ENCODE data around the gene RGPD3. TPM values are rescaled to one million over a fixed set of nuclear protein-coding genes. Genes with fewer than 3 reads are reported as not detected.
"Not testable (repeated sequence)": the region's sequence is repeated elsewhere in the genome, so short reads cannot be mapped to it uniquely, and the experiment has no call there.

Gene RGPD3
- total and polyA plus RNA-seq, 2 donors (not counting 1 experiment from before 2014, with no cell fraction given) = 0.16 to 0.37 TPM

DNA sequence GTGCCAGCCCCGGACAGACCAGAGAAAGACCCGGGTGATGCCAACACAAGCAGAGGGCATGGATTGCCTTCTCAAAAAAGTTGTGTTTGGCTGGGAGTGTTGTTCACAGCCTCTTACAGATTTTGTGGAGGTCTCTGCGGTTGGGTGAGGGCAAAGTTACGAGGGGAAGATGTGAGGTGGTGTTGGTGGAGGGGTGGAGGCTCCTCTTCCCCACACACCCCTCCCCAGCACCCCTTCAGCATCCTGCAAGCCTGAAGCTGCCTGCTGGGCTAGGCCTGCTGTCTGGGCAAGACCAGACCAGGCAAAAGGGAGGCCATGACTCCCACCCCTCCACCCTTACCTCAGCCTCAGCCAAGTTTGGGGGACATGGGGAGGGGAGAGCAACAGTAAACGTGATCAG lies 45.2 kb upstream of the RGPD3 start:
- H3K27ac ChIP-seq (ENCODE audit: low read length in 2 of 2); H3K27me3 ChIP-seq (replicated peaks in 1 of 4; ENCODE audit: control extremely low read depth in 1 of 4, control insufficient read depth in 3 of 4, insufficient read depth in 4 of 4, low read length in 3 of 4); intact Hi-C loops (cut with micrococcal nuclease); H3K9me3 Mint-ChIP-seq (ENCODE audit: insufficient read depth); H3K4me1 ChIP-seq (ENCODE audit: control insufficient read depth in 2 of 2, insufficient read depth in 2 of 2, low read length in 2 of 2); H4K20me1 ChIP-seq (ENCODE audit: control insufficient read depth, insufficient read depth, low read length, poor library complexity, severe bottlenecking); H3K4me1 Mint-ChIP-seq; H3K27me3 Mint-ChIP-seq; H3K9me3 ChIP-seq (ENCODE audit: control extremely low read depth in 1 of 3, control insufficient read depth in 2 of 3, insufficient read depth in 1 of 3, low read length in 2 of 3); H3K9ac ChIP-seq (ENCODE audit: low read length); CTCF ChIA-PET; DNase-seq; H3K4me3 ChIP-seq (ENCODE audit: control extremely low read depth in 1 of 5, extremely low read depth in 1 of 5, insufficient read depth in 1 of 5, low read depth in 2 of 5, low read length in 4 of 5); H3K36me3 ChIP-seq (replicated peaks in 1 of 2; ENCODE audit: control extremely low read depth in 1 of 2, control insufficient read depth in 1 of 2, extremely low read depth in 1 of 2, insufficient read depth in 2 of 2, low read length in 1 of 2); H3K4me3 Mint-ChIP-seq; ATAC-seq (ENCODE audit: low read depth); H3K79me2 ChIP-seq (ENCODE audit: control insufficient read depth, insufficient read depth, low read length); POLR2A ChIA-PET; H3K4me2 ChIP-seq (replicated peaks; ENCODE audit: low read depth, low read length, poor library complexity, severe bottlenecking); H3K27ac Mint-ChIP-seq; H2AFZ ChIP-seq (ENCODE audit: insufficient read depth, low read depth, low read length, poor library complexity, severe bottlenecking): not testable (repeated sequence)
- no CpG with 5 or more reads among the region's 5 CpGs for WGBS (ENCODE audit: insufficient coverage)

DNA sequence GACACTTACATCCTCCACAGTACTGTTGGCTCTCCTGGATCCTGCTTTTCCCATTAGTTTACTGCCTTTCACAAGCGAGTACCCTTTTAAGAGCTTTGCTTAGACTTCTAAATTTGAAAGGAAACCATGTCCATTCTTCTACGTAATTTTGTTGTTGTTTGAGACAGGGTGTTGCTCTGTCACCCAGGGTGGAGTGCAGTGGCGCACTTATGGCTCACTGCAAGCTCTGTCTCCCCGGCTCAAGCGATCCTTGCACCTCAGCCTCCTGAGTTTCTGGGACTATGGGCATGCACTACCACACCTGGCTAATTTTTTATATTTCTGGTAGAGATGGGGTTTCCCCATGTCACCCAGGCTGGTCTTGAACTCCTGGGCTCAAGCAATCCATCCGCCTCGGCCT lies 43.7 kb upstream of the RGPD3 start:
- H3K4me3 Mint-ChIP-seq, DNase-seq, POLR2A ChIA-PET: not testable (repeated sequence)

GRCh38 chr2:106511476-106511901 lies 43.3 kb upstream of the RGPD3 start:
- WGBS (ENCODE audit: insufficient coverage) = 42% methylated on average over 6 of the region's 16 CpGs

More for the DNA sequence above, 43.7 kb upstream of the RGPD3 start:
- H3K27ac ChIP-seq (ENCODE audit: low read length in 2 of 2); H3K4me2 ChIP-seq (replicated peaks; ENCODE audit: low read depth, low read length, poor library complexity, severe bottlenecking); H3K9ac ChIP-seq (ENCODE audit: low read length); H3K27me3 ChIP-seq (replicated peaks in 1 of 4; ENCODE audit: control extremely low read depth in 1 of 4, control insufficient read depth in 3 of 4, insufficient read depth in 4 of 4, low read length in 3 of 4); intact Hi-C loops (cut with micrococcal nuclease); ATAC-seq (ENCODE audit: low read depth); H3K4me1 ChIP-seq (ENCODE audit: control insufficient read depth in 2 of 2, insufficient read depth in 2 of 2, low read length in 2 of 2); H3K79me2 ChIP-seq (ENCODE audit: control insufficient read depth, insufficient read depth, low read length); H3K36me3 ChIP-seq (replicated peaks in 1 of 2; ENCODE audit: control extremely low read depth in 1 of 2, control insufficient read depth in 1 of 2, extremely low read depth in 1 of 2, insufficient read depth in 2 of 2, low read length in 1 of 2); H2AFZ ChIP-seq (ENCODE audit: insufficient read depth, low read depth, low read length, poor library complexity, severe bottlenecking); H4K20me1 ChIP-seq (ENCODE audit: control insufficient read depth, insufficient read depth, low read length, poor library complexity, severe bottlenecking); H3K4me1 Mint-ChIP-seq; CTCF ChIA-PET; H3K9me3 ChIP-seq (ENCODE audit: control extremely low read depth in 1 of 3, control insufficient read depth in 2 of 3, insufficient read depth in 1 of 3, low read length in 2 of 3); H3K9me3 Mint-ChIP-seq (ENCODE audit: insufficient read depth); H3K27me3 Mint-ChIP-seq; H3K4me3 ChIP-seq (ENCODE audit: control extremely low read depth in 1 of 5, extremely low read depth in 1 of 5, insufficient read depth in 1 of 5, low read depth in 2 of 5, low read length in 4 of 5); H3K27ac Mint-ChIP-seq: not testable (repeated sequence)
- WGBS (ENCODE audit: insufficient coverage) = 94% methylated on average over 4 of the region's 7 CpGs

GRCh38 chr2:106510791-106511190 lies 42.6 kb upstream of the RGPD3 start:
- intact Hi-C loops (cut with micrococcal nuclease); CTCF ChIA-PET; H3K27me3 Mint-ChIP-seq; H3K9me3 ChIP-seq (ENCODE audit: control extremely low read depth in 1 of 3, control insufficient read depth in 2 of 3, insufficient read depth in 1 of 3, low read length in 2 of 3); H2AFZ ChIP-seq (ENCODE audit: insufficient read depth, low read depth, low read length, poor library complexity, severe bottlenecking); H3K4me1 Mint-ChIP-seq; H4K20me1 ChIP-seq (ENCODE audit: control insufficient read depth, insufficient read depth, low read length, poor library complexity, severe bottlenecking); H3K27me3 ChIP-seq (replicated peaks in 1 of 4; ENCODE audit: control extremely low read depth in 1 of 4, control insufficient read depth in 3 of 4, insufficient read depth in 4 of 4, low read length in 3 of 4); POLR2A ChIA-PET; H3K27ac Mint-ChIP-seq; H3K4me2 ChIP-seq (replicated peaks; ENCODE audit: low read depth, low read length, poor library complexity, severe bottlenecking); ATAC-seq (ENCODE audit: low read depth); H3K9ac ChIP-seq (ENCODE audit: low read length); H3K79me2 ChIP-seq (ENCODE audit: control insufficient read depth, insufficient read depth, low read length); H3K4me1 ChIP-seq (ENCODE audit: control insufficient read depth in 2 of 2, insufficient read depth in 2 of 2, low read length in 2 of 2); H3K36me3 ChIP-seq (replicated peaks in 1 of 2; ENCODE audit: control extremely low read depth in 1 of 2, control insufficient read depth in 1 of 2, extremely low read depth in 1 of 2, insufficient read depth in 2 of 2, low read length in 1 of 2); H3K9me3 Mint-ChIP-seq (ENCODE audit: insufficient read depth); H3K27ac ChIP-seq (ENCODE audit: low read length in 2 of 2); H3K4me3 Mint-ChIP-seq; H3K4me3 ChIP-seq (ENCODE audit: control extremely low read depth in 1 of 5, extremely low read depth in 1 of 5, insufficient read depth in 1 of 5, low read depth in 2 of 5, low read length in 4 of 5); DNase-seq: not testable (repeated sequence)
- no CpG with 5 or more reads among the region's 4 CpGs for WGBS (ENCODE audit: insufficient coverage)

More at GRCh38 chr2:106511476-106511901, 43.3 kb upstream of the RGPD3 start:
- H3K36me3 ChIP-seq (replicated peaks in 1 of 2; ENCODE audit: control extremely low read depth in 1 of 2, control insufficient read depth in 1 of 2, extremely low read depth in 1 of 2, insufficient read depth in 2 of 2, low read length in 1 of 2); CTCF ChIA-PET; H3K4me3 ChIP-seq (ENCODE audit: control extremely low read depth in 1 of 5, extremely low read depth in 1 of 5, insufficient read depth in 1 of 5, low read depth in 2 of 5, low read length in 4 of 5); H3K27me3 Mint-ChIP-seq; H2AFZ ChIP-seq (ENCODE audit: insufficient read depth, low read depth, low read length, poor library complexity, severe bottlenecking); H3K9ac ChIP-seq (ENCODE audit: low read length); POLR2A ChIA-PET; ATAC-seq (ENCODE audit: low read depth); H3K4me1 Mint-ChIP-seq; H3K27ac Mint-ChIP-seq; H4K20me1 ChIP-seq (ENCODE audit: control insufficient read depth, insufficient read depth, low read length, poor library complexity, severe bottlenecking); H3K27ac ChIP-seq (ENCODE audit: low read length in 2 of 2); H3K4me2 ChIP-seq (replicated peaks; ENCODE audit: low read depth, low read length, poor library complexity, severe bottlenecking); intact Hi-C loops (cut with micrococcal nuclease); H3K4me3 Mint-ChIP-seq; H3K9me3 Mint-ChIP-seq (ENCODE audit: insufficient read depth); H3K4me1 ChIP-seq (ENCODE audit: control insufficient read depth in 2 of 2, insufficient read depth in 2 of 2, low read length in 2 of 2); H3K27me3 ChIP-seq (replicated peaks in 1 of 4; ENCODE audit: control extremely low read depth in 1 of 4, control insufficient read depth in 3 of 4, insufficient read depth in 4 of 4, low read length in 3 of 4); H3K79me2 ChIP-seq (ENCODE audit: control insufficient read depth, insufficient read depth, low read length); H3K9me3 ChIP-seq (ENCODE audit: control extremely low read depth in 1 of 3, control insufficient read depth in 2 of 3, insufficient read depth in 1 of 3, low read length in 2 of 3); DNase-seq: not testable (repeated sequence)

Measured in B cell (primary cell).